Islet of Langerhans (tissue), 1 donor: Measurements from ENCODE around the gene CDC37.
A peak's percentile ranks its signal among the peaks of the same experiment; 100 is the strongest.
"Not testable (repeated sequence)": the region's sequence is repeated elsewhere in the genome, so short reads cannot be mapped to it uniquely, and the experiment has no call there.

Experiments used
- FAIRE-seq: peaks from one replicate; lab custom pipeline; 2011; peaks lifted over from hg19 to GRCh38; lab: Jason Lieb, UNC

CDC37 gene

DNA sequence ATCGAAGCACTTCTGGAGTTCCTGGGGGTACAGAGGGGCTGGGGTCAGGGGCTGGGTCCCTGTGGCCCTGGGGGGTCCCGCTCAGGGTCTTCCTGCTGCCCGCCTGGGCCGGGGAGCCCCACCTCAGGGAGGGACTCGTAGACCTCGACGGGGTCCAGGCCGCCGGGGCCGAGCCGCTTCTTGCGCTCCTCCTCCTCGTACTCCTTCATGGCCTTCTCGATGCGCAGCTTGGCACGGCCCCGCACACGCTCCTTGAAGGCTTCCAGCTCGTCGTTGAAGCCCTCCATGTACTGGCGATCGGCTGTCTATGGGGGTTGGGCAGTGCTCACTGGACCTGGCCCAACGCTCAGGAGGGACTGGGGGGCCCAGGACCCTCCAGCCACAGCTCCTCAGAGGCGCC, 10.2 kb downstream of the CDC37 start:
- no peak for FAIRE-seq

DNA sequence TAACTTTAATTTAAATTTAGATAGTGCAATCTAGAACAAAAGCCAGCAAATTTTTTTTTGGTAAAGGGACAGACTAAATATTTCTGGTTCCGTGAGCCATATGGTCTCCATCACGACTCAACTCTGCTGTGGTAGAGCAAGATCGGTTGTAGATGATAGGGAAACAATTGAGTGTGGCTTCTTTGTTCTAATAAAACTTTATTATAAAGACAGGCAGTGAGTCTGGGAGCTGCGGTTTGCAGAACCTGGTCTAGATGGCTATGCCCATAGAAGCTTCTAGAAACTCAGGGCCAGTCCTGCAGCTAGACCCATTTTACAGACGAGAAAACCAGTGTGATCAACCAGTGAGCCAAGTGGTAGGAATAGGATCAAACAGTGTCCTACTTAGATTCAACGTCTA, 11.2 kb downstream of the CDC37 start:
- no peak for FAIRE-seq

GRCh38 chr19:10390652-10391286, 12.6 kb downstream of the CDC37 start:
- no peak for FAIRE-seq

DNA sequence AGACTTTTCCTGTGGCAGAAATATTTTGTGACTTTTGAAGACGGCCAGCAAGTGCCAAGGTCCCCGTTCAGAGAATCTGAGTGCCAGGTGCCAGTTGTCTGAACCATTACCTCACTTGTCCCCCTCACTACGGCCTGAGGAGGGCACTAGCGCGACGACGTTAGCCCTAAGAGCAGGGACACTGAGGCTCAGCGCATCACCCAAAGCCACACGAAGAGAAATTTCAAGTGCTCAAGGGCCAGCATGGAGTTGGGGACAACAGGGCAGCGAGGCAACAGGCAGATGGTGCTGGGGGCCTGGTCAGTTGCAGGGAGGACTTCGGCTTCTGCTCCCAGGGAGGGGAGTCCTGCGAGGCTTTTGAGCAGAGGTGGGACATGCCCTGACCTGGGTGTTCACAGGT, 13.5 kb downstream of the CDC37 start:
- FAIRE-seq = no peak

GRCh38 chr19:10388957-10389356, 14.4 kb downstream of the CDC37 start:
- FAIRE-seq = peak; percentile 89

- no peak for FAIRE-seq
Measured at GRCh38 chr19:10384580-10384979, 18.8 kb downstream of the CDC37 start.

DNA sequence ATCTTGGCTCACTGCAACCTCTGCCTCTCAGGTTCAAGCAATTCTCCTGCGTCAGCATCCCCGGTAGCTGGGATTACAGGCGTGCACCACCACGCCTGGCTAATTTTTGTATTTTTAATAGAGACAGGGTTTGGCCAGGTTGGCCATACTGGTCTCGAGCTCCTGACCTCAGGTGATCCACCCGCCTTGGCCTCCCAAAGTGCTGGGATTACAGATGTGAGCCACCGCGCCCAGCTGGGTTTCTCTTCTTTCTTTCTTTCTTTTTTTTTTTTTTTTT, 20.2 kb downstream of the CDC37 start:
- not testable (repeated sequence) for FAIRE-seq

DNA sequence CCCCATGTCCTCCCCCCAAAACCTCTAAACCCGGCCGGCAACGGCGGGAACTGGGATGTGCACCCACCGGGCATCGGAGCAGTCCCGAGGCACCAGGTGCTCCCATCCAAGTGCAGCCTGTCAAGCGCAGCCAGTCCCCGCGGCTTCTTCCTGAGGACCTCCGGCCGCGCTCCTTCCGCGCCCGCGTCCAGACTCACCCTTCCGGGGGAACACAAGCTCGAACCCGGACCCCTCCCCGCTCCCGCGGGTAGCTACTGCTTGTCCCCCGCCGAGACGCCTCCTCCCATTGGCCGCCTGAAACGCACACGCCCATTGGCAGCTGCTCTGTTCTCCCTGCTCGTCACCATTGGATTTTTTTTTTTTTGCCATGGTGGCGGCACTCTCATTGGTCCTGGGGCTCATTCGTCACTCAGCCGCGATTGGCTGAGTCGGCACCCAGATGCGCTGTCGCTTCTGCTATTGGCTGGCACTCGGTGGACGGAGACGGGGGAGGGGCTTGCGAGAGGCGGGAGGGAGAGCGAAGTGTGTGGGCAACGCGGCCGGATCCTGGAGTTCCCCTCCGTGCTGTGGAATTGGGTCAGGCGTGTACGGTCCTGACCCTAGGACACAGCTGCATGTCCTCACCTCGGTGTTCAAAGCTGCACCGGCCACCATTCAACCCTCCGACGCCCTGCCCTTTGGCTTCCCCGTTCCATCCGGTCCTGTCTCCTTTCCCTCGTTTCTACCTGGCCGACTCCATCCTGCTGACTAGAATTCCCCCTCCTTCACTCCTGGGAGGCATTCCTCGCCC, 22.8 kb downstream of the CDC37 start, which contains the start of gene TYK2:
TYK2 (minus strand) TSS at position 260 of the 790 bp plus-strand sequence. CDS start 2,166 bp downstream, outside the sequence.
- peak; percentile 90 for FAIRE-seq

DNA sequence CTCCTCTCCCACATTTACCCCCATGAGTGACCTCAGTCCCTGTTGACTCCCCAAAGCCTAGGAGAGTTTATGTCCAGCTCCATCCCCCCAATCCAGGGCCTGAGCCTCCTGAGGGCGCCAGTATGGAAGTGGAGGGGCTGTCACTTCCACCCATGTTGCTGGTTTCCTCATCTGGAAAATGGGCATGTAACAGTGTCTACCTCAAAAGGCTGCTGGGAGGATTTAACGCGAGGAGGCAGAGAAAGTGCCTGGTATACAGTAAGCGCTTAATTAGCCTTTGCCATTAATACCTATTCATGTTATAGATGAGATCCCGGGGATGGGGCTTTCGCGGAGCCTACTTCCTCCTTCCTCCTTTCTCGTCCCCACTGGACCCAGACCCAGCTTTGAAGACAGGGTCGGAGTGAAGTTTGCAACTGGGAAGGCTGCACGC, 23.4 kb downstream of the CDC37 start:
- FAIRE-seq = no peak

DNA sequence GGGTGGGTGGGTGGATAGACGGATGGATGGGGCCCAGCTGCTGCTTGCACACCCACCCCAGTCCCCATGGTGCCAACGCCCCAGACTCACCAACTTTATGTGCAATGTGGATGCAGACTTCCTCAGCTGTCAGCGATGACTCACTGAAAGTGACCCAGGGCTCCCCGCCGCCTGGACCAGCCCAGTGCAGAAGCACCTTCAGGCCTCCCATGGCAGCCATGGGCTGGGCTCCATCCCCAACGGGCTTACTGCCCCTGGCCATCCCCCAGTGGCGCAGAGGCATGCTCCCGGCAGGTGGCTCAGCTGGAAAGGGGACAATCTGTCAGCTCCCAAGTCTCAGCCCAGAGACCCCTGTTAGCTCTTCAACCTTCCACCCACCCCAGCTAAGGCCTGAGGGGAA, 25.2 kb downstream of the CDC37 start:
- FAIRE-seq = no peak

DNA sequence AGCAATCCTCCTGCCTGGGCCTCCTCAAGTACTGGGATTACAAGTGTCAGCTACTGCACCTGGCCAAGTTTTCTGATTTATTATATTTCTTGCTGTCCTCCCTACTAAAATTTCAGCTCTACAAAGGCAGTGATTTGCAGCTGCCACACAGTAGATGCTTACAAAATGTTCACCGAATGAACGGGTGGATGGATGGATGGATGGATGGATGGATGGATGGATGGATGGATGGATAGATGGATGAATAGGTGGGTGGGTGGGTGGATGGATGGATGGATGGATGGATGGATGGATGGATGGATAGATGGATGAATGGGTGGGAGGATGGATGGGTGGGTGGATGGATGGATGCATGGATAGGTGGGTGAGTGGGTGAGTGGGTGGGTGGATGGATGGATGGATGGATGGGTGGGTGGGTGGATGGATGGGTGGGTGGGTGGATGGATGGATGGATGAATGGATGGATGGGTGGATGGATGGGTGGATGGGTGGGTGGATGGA, 26.2 kb downstream of the CDC37 start:
- FAIRE-seq = not testable (repeated sequence)

DNA sequence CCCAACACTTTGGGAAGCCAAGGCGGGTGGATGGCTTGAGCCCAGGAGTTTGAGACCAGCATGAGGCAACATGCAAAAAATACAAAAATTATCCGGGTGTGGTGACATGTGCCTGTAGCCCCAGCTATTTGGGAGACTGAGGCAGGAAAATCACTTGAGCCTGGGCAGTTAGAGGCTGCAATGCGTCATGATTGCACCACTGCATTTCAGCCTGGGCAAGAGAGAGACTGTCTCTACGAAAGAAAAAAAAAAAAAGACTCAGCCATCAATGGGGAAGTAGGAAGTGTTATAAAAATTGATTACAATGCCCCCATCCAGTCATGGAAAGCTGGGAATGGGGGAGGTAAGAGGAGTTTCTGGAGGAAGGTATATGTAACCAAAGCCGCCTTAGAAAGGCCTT, 28.4 kb downstream of the CDC37 start:
- no peak for FAIRE-seq

DNA sequence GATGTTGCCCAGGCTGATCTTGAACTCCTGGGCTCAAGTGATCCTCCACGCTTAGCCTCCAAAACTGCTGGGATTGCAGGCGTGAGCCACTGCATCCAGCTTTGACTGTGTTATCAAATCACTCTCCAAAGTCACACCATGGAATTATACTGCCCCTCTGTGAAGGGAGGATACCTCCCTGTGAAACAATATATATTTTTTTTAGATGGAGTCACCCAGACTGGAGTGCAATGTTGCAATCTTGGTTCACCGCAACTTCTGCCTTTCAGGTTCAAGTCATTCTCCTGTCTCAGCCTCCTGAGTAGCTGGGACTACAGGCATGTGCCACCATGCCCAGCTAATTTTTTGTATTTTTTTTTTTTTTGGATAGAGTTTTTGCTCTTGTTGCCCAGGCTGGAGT, 30.7 kb downstream of the CDC37 start:
- no peak for FAIRE-seq

DNA sequence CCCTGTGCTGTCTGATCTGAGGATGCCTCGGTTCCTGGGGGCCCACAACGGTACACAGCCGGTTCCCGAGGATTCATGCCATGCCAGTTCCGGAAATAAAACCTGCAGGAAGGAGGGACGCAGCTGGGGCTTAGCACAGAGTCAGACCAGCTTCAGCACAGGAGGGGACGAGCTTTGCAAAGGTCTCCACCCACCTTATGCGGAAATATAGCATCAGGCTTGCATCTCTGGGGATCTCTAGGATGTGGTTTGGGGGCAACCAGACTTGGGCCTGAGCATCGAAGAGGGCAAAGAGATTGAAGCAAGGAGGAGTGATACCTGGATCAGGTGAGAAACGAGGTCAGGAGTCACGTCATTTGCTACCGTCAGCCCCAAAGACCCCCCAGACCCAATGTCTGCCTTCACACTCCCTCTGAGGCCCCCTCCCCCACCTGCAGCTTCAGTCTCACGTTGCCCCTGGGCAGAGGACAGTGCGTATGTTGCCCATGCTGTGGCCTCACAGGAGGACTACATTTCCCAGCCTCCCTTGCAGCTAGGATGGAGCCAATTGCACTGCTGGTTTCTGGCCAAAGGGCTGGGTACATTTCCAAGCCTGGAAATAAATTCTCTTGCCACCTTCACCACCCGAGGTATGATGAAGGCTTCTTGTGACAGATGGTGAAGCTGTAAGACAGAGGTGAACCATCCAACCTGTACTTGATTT, 35.1 kb downstream of the CDC37 start:
- no peak for FAIRE-seq

GRCh38 chr19:10366950-10367512, 36.3 kb downstream of the CDC37 start:
- FAIRE-seq = not testable (repeated sequence)

DNA sequence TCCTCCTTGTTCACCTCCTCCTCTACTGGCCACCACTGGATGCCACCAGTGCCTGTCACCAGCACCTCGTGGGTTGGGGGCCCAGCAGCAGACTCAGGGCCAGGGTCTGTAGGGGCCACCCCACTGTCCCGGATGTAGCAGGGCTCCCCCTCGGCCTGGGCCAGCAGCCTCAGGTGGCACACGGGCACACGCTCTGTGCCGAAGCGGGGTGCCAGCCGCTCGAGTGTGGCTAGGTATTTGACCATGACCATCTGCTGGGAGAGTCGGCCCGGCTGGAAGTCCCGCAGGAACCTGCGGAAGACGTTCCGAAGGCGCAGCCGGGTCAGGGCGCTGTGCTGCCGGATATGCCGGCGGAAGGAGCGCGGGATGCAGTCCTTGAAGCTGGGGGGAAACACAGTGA, 37.8 kb downstream of the CDC37 start:
- no peak for FAIRE-seq

GRCh38 chr19:10364644-10365043, 38.7 kb downstream of the CDC37 start:
- no peak for FAIRE-seq

- FAIRE-seq = no peak
Measured at GRCh38 chr19:10363789-10364281, 39.5 kb downstream of the CDC37 start.

DNA sequence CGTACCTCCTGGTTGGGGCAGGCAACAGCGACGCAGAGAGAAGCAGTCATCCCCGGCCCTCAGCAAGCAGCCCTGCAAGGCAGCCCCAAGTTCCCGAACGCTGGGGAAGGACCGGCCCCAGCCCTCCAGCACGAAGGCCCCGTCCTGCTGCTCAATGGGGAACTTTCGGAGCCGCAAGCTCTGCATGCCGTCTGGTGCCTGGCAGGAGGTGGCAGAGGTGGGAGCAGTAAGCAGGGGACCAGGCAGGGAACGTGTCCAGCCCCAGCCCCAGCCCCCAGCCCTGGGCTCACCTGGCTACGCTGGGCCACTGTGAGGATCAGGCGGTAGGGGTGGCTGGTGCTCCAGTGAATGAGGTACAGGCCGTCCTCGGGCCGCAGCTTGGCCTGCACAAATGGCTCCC, 41.1 kb downstream of the CDC37 start:
- FAIRE-seq = no peak

GRCh38 chr19:10361569-10362011, 41.8 kb downstream of the CDC37 start:
- FAIRE-seq = no peak

DNA sequence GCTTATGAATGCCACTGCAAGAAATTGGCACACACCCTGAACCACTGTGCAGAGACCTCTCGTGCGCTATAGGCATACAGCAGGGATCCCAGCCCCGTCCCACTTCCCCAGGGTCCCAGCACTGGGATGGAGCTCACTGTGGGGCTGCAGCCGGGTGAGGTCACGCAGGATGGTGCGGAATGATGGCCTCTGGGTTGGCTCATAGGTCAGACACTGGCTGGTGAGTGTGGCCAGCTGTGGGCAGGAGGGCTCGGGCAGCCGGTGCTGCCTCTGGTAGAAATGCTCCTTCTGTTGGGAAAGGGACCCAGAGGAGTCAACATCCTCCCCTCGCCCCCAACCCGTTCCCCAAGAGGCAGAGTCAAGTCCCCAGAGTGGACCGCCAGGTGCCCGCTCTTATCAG, 46.9 kb downstream of the CDC37 start:
- no peak for FAIRE-seq

- no peak for FAIRE-seq
Measured at GRCh38 chr19:10353793-10354391, 49.5 kb downstream of the CDC37 start.
